Stomach (tissue), 9 donors: ENCODE data around the gene ATP11C. TPM values are rescaled to one million over a fixed set of nuclear protein-coding genes. Genes with fewer than 3 reads are reported as not detected.

Experiments used
- DNase-seq, 2 donors: peaks; one replicate each; pipeline versions ENCODE4 v3.0.0 to v3.0.0-alpha.2; 2013 to 2019
- H3K27ac ChIP-seq, 5 donors: fragments of 200-600 bp in 4 of 5; sonication (generic) in 4 of 5; one replicate each; pipeline ENCODE4 v1.5.1; 2013 to 2019; ENCODE audit warnings: mild to moderate bottlenecking in 1 of 5, moderate library complexity in 1 of 5
- H3K27me3 ChIP-seq, 3 donors: fragments of 200-600 bp; sonication (generic); one replicate each; pipeline ENCODE4 v1.5.1; 2017 to 2019; ENCODE audit warnings: mixed run types in 1 of 3
- H3K36me3 ChIP-seq, 4 donors: fragments of 200-600 bp; sonication (generic); 1 replicate in 3 of 4; 2 replicates in 1 of 4; pipeline ENCODE4 v1.5.1; 2016 to 2019
- H3K4me1 ChIP-seq, 4 donors: fragments of 200-600 bp; sonication (generic); one replicate each; pipeline ENCODE4 v1.5.1; 2016 to 2019
- H3K4me3 ChIP-seq, 4 donors: fragments of 200-600 bp; sonication (generic) in 3 of 4; one replicate each; pipeline ENCODE4 v1.5.1; 2016 to 2019; ENCODE audit warnings: mild to moderate bottlenecking in 1 of 4
- H3K9me3 ChIP-seq, 4 donors: fragments of 200-600 bp; sonication (generic); one replicate each; pipeline ENCODE4 v1.5.1; 2016 to 2019
- EP300 ChIP-seq: sonication (generic); formaldehyde crosslinking; IDR thresholded peaks from one replicate; pipeline ENCODE4 v1.6.1; 2017; ENCODE audit warnings: antibody characterized with exemption
- POLR2A ChIP-seq, 4 donors: fragments of 450-650 bp; IDR thresholded peaks; one replicate each; pipeline ENCODE4 v1.6.1; 2016; ENCODE audit warnings: antibody characterized with exemption in 4 of 4, control low read depth in 2 of 4, mild to moderate bottlenecking in 1 of 4, moderate library complexity in 1 of 4
- POLR2AphosphoS5 ChIP-seq, 3 donors: sonication (generic); formaldehyde crosslinking; IDR thresholded peaks; one replicate each; pipeline ENCODE4 v1.6.1; 2016; ENCODE audit warnings: antibody characterized with exemption in 3 of 3
- WGBS, 5 donors: extraction: QIAGEN DNeasy Blood & Tissue Kit in 3 of 5; methylation state at CpG; one replicate each; pipeline versions ENCODE4 v1.1.5 to v1.1.7; 2013 to 2018; 5-methylcytosine and 5-hydroxymethylcytosine counted together
- intact Hi-C: fragments of 100-400 bp; cut with DNase I; formaldehyde crosslinking; loops from one replicate; pipeline ENCODE4 v1.15.1; 2023; ENCODE audit warnings: low total_unique reads
- polyA plus RNA-seq, 3 donors: library from polyadenylated mRNA; stranded (reverse); fragments of 200-250 nt; gene quantifications; one replicate each; pipeline ENCODE4 v1.2.3, GENCODE V29; 2013
- total RNA-seq, 5 donors: library from RNA; depleted of rRNA; stranded (reverse); fragments of >200 nt; gene quantifications; one replicate each; pipeline versions ENCODE4 v1.1.0 to v1.2.3, GENCODE V29; 2014 to 2016
- TF ChIP-seq, protein P1 (sequence below), 7 experiments: fragments of 450-650 bp in 4 of 7; fragments of 200-600 bp in 3 of 7; sonication (generic) in 3 of 7; IDR thresholded peaks; one replicate each; pipeline ENCODE4 v1.5.1; 2016 to 2019; ENCODE audit warnings: antibody characterized with exemption in 7 of 7, control low read depth in 2 of 7, mild to moderate bottlenecking in 1 of 7
- donor health status: healthy with polysubstance abuse.
- donor health status: Bipolar disorder and iron deficiency.
- donor health status: healthy.

ATP11C gene
- total and polyA plus RNA-seq, 8 donors, result 3.3 to 46.4 (median 10.9) TPM

- 80 to 95% (median 93%) methylated on average over 6 of the region's 6 CpGs for WGBS, 5 donors
- no peaks in the 10 kb centered on the region for H3K36me3 ChIP-seq
- H3K9me3 ChIP-seq, result no peaks in the 10 kb centered on the region
- H3K4me1 ChIP-seq, result no peaks in the 10 kb centered on the region
- intact Hi-C loops, result no loop called here
- H3K27ac ChIP-seq, result no peak overlapping the region
- no peak overlapping the region for H3K4me3 ChIP-seq
- H3K27me3 ChIP-seq, result no peaks in the 10 kb centered on the region
- DNase-seq, result no peak
- TF ChIP-seq EP300, result no peak
- TF ChIP-seq, protein P1, sequence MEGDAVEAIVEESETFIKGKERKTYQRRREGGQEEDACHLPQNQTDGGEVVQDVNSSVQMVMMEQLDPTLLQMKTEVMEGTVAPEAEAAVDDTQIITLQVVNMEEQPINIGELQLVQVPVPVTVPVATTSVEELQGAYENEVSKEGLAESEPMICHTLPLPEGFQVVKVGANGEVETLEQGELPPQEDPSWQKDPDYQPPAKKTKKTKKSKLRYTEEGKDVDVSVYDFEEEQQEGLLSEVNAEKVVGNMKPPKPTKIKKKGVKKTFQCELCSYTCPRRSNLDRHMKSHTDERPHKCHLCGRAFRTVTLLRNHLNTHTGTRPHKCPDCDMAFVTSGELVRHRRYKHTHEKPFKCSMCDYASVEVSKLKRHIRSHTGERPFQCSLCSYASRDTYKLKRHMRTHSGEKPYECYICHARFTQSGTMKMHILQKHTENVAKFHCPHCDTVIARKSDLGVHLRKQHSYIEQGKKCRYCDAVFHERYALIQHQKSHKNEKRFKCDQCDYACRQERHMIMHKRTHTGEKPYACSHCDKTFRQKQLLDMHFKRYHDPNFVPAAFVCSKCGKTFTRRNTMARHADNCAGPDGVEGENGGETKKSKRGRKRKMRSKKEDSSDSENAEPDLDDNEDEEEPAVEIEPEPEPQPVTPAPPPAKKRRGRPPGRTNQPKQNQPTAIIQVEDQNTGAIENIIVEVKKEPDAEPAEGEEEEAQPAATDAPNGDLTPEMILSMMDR (IDR thresholded peaks at IDR 0.05), result no peak
- TF ChIP-seq POLR2AphosphoS5 (IDR thresholded peaks at IDR 0.05), result no peak
- TF ChIP-seq POLR2A (IDR thresholded peaks at IDR 0.05), result no peak
Measured at GRCh38 chrX:139720979-139721378, 211.9 kb downstream of the ATP11C start.

GRCh38 chrX:139720136-139720535 is 212.7 kb downstream of the ATP11C start:
- Histone ChIP-seq H3K27me3 (no peaks in the 10 kb centered on the region), H3K4me1 (no peaks in the 10 kb centered on the region), H3K36me3 (no peaks in the 10 kb centered on the region), H3K9me3 (no peaks in the 10 kb centered on the region), H3K4me3 (no peak overlapping the region), H3K27ac (no peak overlapping the region)
- DNase-seq, result no peak
- TF ChIP-seq, protein P1 (IDR thresholded peaks at IDR 0.05), result no peak
- TF ChIP-seq POLR2AphosphoS5 (IDR thresholded peaks at IDR 0.05) (no peak), POLR2A (IDR thresholded peaks at IDR 0.05) (no peak), EP300 (no peak)
- WGBS, 5 donors, result 36 to 49% (median 44%) methylated on average over 5 of the region's 5 CpGs
- intact Hi-C loops, result no loop called here

GRCh38 chrX:139708067-139708466 is 224.8 kb downstream of the ATP11C start, which contains the start of gene MCF2:
TSS of gene MCF2 (minus strand) at chrX:139708167. CDS start at chrX:139651744, 56,423 bp downstream.
- intact Hi-C loops, result no loop called here
- H3K27ac ChIP-seq, result no peak within 1 kb of the TSS
- no peak for DNase-seq
- no peaks in the 10 kb centered on the region for H3K4me1 ChIP-seq
- H3K9me3 ChIP-seq, result peaks cover 0 to 6% (median 0%) of the 10 kb centered on the region in 4 donors
- H3K27me3 ChIP-seq, result no peaks in the 10 kb centered on the region
- TF ChIP-seq, protein P1 (IDR thresholded peaks at IDR 0.05), result no peak
- no peak for TF ChIP-seq POLR2AphosphoS5 (IDR thresholded peaks at IDR 0.05)
- no peak for TF ChIP-seq EP300
- TF ChIP-seq POLR2A (IDR thresholded peaks at IDR 0.05), result no peak
- 60 to 81% (median 69%) methylated on average over 4 of the region's 4 CpGs for WGBS, 5 donors
- H3K4me3 ChIP-seq, result no peak within 1 kb of the TSS
- H3K36me3 ChIP-seq, result no peaks in the 10 kb centered on the region

DNA sequence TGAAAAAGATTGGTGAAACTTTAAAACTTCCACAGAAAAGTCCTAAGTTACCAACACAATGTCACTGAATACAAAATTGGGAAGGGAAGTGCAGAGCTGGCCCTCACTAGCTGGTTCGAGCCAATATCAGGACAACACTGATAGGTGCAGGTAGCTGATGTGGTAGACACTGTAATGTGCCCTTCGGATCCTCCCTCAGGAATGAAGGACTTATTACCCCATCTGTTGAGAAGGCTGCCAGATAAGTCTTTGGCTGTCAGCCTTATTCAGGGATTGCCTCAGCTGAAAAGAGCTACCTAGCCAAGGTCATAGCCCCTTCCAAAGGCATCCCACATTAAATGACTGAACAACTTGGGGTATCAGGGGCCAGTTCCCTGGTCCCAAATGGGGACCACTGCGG is 230.2 kb downstream of the ATP11C start:
- intact Hi-C loops, result no loop called here
- no peak overlapping the region for H3K4me3 ChIP-seq
- TF ChIP-seq, protein P1 (IDR thresholded peaks at IDR 0.05), result no peak
- no peak for TF ChIP-seq POLR2AphosphoS5 (IDR thresholded peaks at IDR 0.05)
- no peak for TF ChIP-seq POLR2A (IDR thresholded peaks at IDR 0.05)
- no peak for TF ChIP-seq EP300
- DNase-seq, result no peak
- H3K9me3 ChIP-seq, result peaks cover 0 to 6% (median 0%) of the 10 kb centered on the region in 4 donors
- 76 to 94% (median 88%) methylated on average over 2 to 3 of the region's 3 CpGs for WGBS, 5 donors
- H3K27ac ChIP-seq, result no peak overlapping the region
- H3K27me3 ChIP-seq, result peaks cover 0 to 3% (median 0%) of the 10 kb centered on the region in 3 donors
- H3K4me1 ChIP-seq, result no peaks in the 10 kb centered on the region
- H3K36me3 ChIP-seq, result no peaks in the 10 kb centered on the region
